GM12878 (cell line): Measurements from ENCODE around the gene TERB1. TPM values are rescaled to one million over a fixed set of nuclear protein-coding genes. Genes with fewer than 3 reads are reported as not detected.

Experiments
- ATAC-seq: fragments of 200-7000 bp; cut with Tn5 transposase; 3 replicates; pipeline ENCODE4 v1.9.1; 2020; ENCODE audit warnings: mild to moderate bottlenecking, moderate library complexity
- BruUV-seq: library from RNA; stranded (reverse); fragments of 400-500 nt; replicated peaks from 2 replicates; lab custom pipeline; 2021; lab: Mats Ljungman, UMichigan
- CTCF ChIA-PET: fragments of 300-600 bp; sonication (Branson Sonifier 250); formaldehyde crosslinking; extraction: SDS; loops from one replicate; lab custom pipeline; 2021; ENCODE audit warnings: inconsistent platforms; lab: Yijun Ruan, JAX
- POLR2A ChIA-PET: fragments of 350-600 bp; formaldehyde crosslinking; extraction: SDS; loops from one replicate; lab custom pipeline; 2021; ENCODE audit warnings: inconsistent platforms; lab: Charles Lee
- RAD21 ChIA-PET: fragments of 300-600 bp; sonication (Branson Sonifier 250); formaldehyde crosslinking; loops from one replicate; lab custom pipeline; 2023; ENCODE audit warnings: antibody characterized with exemption; ENCODE audit not compliant: unreplicated experiment; lab: Charles Lee
- SMC1A ChIA-PET: fragments of 300-600 bp; sonication (Branson Sonifier 250); formaldehyde crosslinking; loops from one replicate; lab custom pipeline; 2023; ENCODE audit not compliant: unreplicated experiment, uncharacterized antibody; lab: Charles Lee
- DNase-seq: peaks from one replicate; pipeline ENCODE4 v3.0.0-alpha.2; 2011; ENCODE audit warnings: low read depth, low spot score
- FAIRE-seq: peaks from 3 replicates; lab custom pipeline; 2011; peaks lifted over from hg19 to GRCh38; lab: Jason Lieb, UNC
- H2AFZ ChIP-seq: 2 replicates; pipeline ENCODE4 v1.6.0; 2011; ENCODE audit warnings: low read depth, low read length, control low read depth; ENCODE audit not compliant: control insufficient read depth
- H3K27ac ChIP-seq: 2 replicates; pipeline ENCODE4 v1.5.1; 2011; ENCODE audit warnings: control low read depth; ENCODE audit not compliant: control insufficient read depth, insufficient read depth
- H3K27me3 ChIP-seq, 2 experiments: replicated peaks in 1 of 2; 2 replicates each; pipeline versions ENCODE4 v1.6.0 to v1.6.1; 2011; ENCODE audit warnings: low read length in 1 of 2; ENCODE audit not compliant: control insufficient read depth in 2 of 2, insufficient read depth in 2 of 2
- H3K36me3 ChIP-seq, 2 experiments: 2 replicates each; pipeline ENCODE4 v1.5.1; 2011; ENCODE audit warnings: low read length in 1 of 2; ENCODE audit not compliant: control insufficient read depth in 2 of 2, insufficient read depth in 2 of 2
- H3K4me1 ChIP-seq: 2 replicates; pipeline ENCODE4 v1.6.1; 2011; ENCODE audit warnings: mild to moderate bottlenecking, low read length, moderate library complexity, mixed read lengths; ENCODE audit not compliant: control insufficient read depth, insufficient read depth
- H3K4me2 ChIP-seq: 2 replicates; pipeline ENCODE4 v1.6.0; 2011; ENCODE audit warnings: control low read depth; ENCODE audit not compliant: control insufficient read depth, insufficient read depth
- H3K4me3 ChIP-seq: fragments of 200-600 bp; sonication (generic); 2 replicates; pipeline ENCODE4 v1.5.1; 2016
- H3K79me2 ChIP-seq: 2 replicates; pipeline ENCODE4 v1.6.0; 2011; ENCODE audit warnings: low read length; ENCODE audit not compliant: control insufficient read depth, insufficient read depth
- H3K9ac ChIP-seq: 2 replicates; pipeline ENCODE4 v1.8.0; 2011; ENCODE audit warnings: low read length, control low read depth, mixed read lengths; ENCODE audit not compliant: control insufficient read depth, insufficient read depth
- H3K9me3 ChIP-seq: replicated peaks from 3 replicates; pipeline ENCODE4 v1.5.1; 2011; ENCODE audit warnings: mild to moderate bottlenecking, low read length; ENCODE audit not compliant: control insufficient read depth, insufficient read depth
- H4K20me1 ChIP-seq: 2 replicates; pipeline ENCODE4 v1.6.0; 2011; ENCODE audit not compliant: control insufficient read depth, insufficient read depth
- ASH2L ChIP-seq: fragments of 300-600, 200-600 bp; sonication (generic); IDR thresholded peaks from 2 replicates; pipeline ENCODE4 v1.6.1; 2017; ENCODE audit warnings: low read depth, mild to moderate bottlenecking, borderline replicate concordance
- BHLHE40 ChIP-seq, 2 experiments: fragments of 450-650 bp in 1 of 2; IDR thresholded peaks; 2 replicates each; pipeline ENCODE4 v1.6.1; 2011 to 2017; ENCODE audit warnings: low read depth in 2 of 2, borderline replicate concordance in 1 of 2, improper control_type of control experiment in 1 of 2, low read length in 1 of 2, mild to moderate bottlenecking in 1 of 2
- DPF2 ChIP-seq: fragments of 450-650 bp; IDR thresholded peaks from 2 replicates; pipeline ENCODE4 v1.6.1; 2017; ENCODE audit warnings: mild to moderate bottlenecking
- EZH2 ChIP-seq: IDR thresholded peaks from 2 replicates; pipeline ENCODE4 v1.6.1; 2012; ENCODE audit warnings: low read depth, mild to moderate bottlenecking, control low read depth, inconsistent platforms, low read length, borderline replicate concordance; ENCODE audit not compliant: control insufficient read depth
- FOXK2 ChIP-seq: fragments of 450-650 bp; IDR thresholded peaks from 2 replicates; pipeline ENCODE4 v1.6.1; 2017; ENCODE audit warnings: mild to moderate bottlenecking, moderate library complexity
- GABPA ChIP-seq: IDR thresholded peaks from 2 replicates; pipeline ENCODE4 v1.6.1; 2014; ENCODE audit warnings: antibody characterized with exemption, low read depth, mild to moderate bottlenecking, inconsistent platforms
- MTA2 ChIP-seq: fragments of 450-650 bp; IDR thresholded peaks from 2 replicates; pipeline ENCODE4 v1.6.1; 2016; ENCODE audit warnings: low read depth, mild to moderate bottlenecking, moderate library complexity
- RCOR1 ChIP-seq: conservative IDR thresholded peaks from 2 replicates; pipeline ENCODE4 v1.6.1; 2012; ENCODE audit warnings: low read depth, low read length, improper control_type of control experiment
- SIN3A ChIP-seq: IDR thresholded peaks from 2 replicates; pipeline ENCODE4 v1.6.1; 2012; ENCODE audit warnings: low read depth, low read length, improper control_type of control experiment
- SMC3 ChIP-seq: IDR thresholded peaks from 2 replicates; pipeline ENCODE4 v1.6.1; 2011; ENCODE audit warnings: low read length, improper control_type of control experiment, borderline replicate concordance
- SPI1 ChIP-seq: IDR thresholded peaks from 2 replicates; pipeline ENCODE4 v1.6.1; 2011; ENCODE audit warnings: low read depth, mild to moderate bottlenecking, low read length, moderate library complexity, borderline replicate concordance; ENCODE audit not compliant: insufficient read depth
- ZNF207 ChIP-seq: fragments of 450-650 bp; IDR thresholded peaks from 2 replicates; pipeline ENCODE4 v1.6.1; 2014; ENCODE audit warnings: antibody characterized with exemption, mild to moderate bottlenecking, borderline replicate concordance
- WGBS: methylation state at CpG from one replicate; pipeline ENCODE4 v1.1.6; 2016; ENCODE audit warnings: low lambda C conversion rate; ENCODE audit not compliant: insufficient replicate concordance, insufficient coverage; ENCODE audit errors: missing lambda C conversion rate; 5-methylcytosine and 5-hydroxymethylcytosine counted together
- in situ Hi-C: fragments of 300-500 bp; cut with MboI; formaldehyde crosslinking; loops from 9 replicates; pipeline ENCODE4 v1.14.3; 2018; ENCODE audit warnings: mixed read lengths
- intact Hi-C: fragments of 100-400 bp; cut with micrococcal nuclease; formaldehyde crosslinking; loops from one replicate; pipeline ENCODE4 v1.14.2; 2022; ENCODE audit not compliant: unreplicated experiment
- polyA plus RNA-seq, 11 experiments: library from polyadenylated mRNA; depleted of rRNA in 4 of 11; unstranded in 6 of 11; stranded (reverse) in 5 of 11; fragments of >200 nt; fragmentation: Nextera tagmentation in 4 of 11; fragmentation: Illumina TruSeq in 1 of 11; extraction: Ambion mirVana in 4 of 11; extraction: Trizol in 1 of 11; gene quantifications; 1 replicate in 1 of 11; 2 replicates in 10 of 11; pipeline versions ENCODE4 v1.2.1 to v1.2.3, GENCODE V29; 2011 to 2016; ENCODE audit warnings: inconsistent platforms in 2 of 11, missing spikeins in 2 of 11, low read depth in 1 of 11
- total RNA-seq, 4 experiments: library from RNA; depleted of rRNA in 3 of 4; stranded (reverse); fragments of >200 nt in 3 of 4; fragmentation: Illumina TruSeq in 1 of 4; extraction: Trizol in 1 of 4; gene quantifications; 2 replicates each; pipeline versions ENCODE4 v1.2.1 to v1.2.3, GENCODE V29; 2013 to 2021
- TF ChIP-seq, protein P1 (sequence below): fragments of 450-650 bp; formaldehyde crosslinking; IDR thresholded peaks from 2 replicates; pipeline ENCODE4 v1.4.0; 2022; ENCODE audit warnings: mild to moderate bottlenecking, moderate library complexity
- TF ChIP-seq, protein P2 (sequence below): IDR thresholded peaks from 2 replicates; pipeline ENCODE4 v1.6.1; 2011; ENCODE audit warnings: low read depth, low read length, improper control_type of control experiment, borderline replicate concordance
- TF ChIP-seq, protein P3 (sequence below): IDR thresholded peaks from 2 replicates; pipeline ENCODE4 v1.6.1; 2012; ENCODE audit warnings: mild to moderate bottlenecking, low read depth, low read length
- TF ChIP-seq, protein P4 (sequence below): IDR thresholded peaks from 2 replicates; pipeline ENCODE4 v1.6.1; 2012; ENCODE audit warnings: low read depth, low read length, improper control_type of control experiment

The TERB1 gene
- total and polyA plus RNA-seq, 10 of the 15 experiments (the other 5 are each of a cell fraction or from before 2014, with no cell fraction given): 0.03 to 0.10 (median 0.06) TPM; not detected in 7

DNA sequence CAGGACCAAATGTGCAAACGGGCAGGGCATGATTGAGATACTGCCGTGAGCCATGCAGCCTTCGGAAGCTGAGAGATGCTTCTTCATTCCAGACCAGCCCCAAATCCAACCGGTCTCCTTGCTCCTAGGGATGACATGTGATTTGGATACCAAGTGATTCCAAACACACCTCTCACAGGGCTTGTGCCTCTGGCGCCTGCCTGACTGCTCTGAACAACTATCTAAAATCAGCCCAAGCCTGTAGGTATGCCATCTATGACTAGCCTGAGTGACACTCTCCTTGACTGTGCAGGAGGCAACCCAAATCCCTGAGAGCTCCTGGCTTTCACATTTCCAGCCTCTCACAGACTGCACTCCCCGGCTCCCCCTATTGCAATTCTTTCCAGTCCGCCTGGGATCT is 70.3 kb downstream of the TERB1 start:
- intact Hi-C loops: no loop called here
- ChIA-PET SMC1A (interaction anchor here (1.7 kb wide), 1 partner anchor 10 kb away, joined by 4 read pairs; no protein-coding TSS in a partner anchor), CTCF (interaction anchor here (1.0 to 4.1 kb wide), 7 partner anchors 9 to 142 kb away, joined by 3 to 25 read pairs (median 7); partner anchors contain the start of gene DYNC1LI2), RAD21 (interaction anchor here (1.2 to 1.5 kb wide), 2 partner anchors 137 to 150 kb away, joined by 3 to 5 read pairs; no protein-coding TSS in a partner anchor), POLR2A (interaction anchor here (0.6 kb wide), 1 partner anchor 11 kb away, joined by 4 read pairs; no protein-coding TSS in a partner anchor)
- ATAC-seq (no peak), DNase-seq (no peak), FAIRE-seq (no peak)
- Histone ChIP-seq H3K79me2 (no peaks in the 10 kb centered on the region), H4K20me1 (no peaks in the 10 kb centered on the region; the same call in 1 of the 2 replicates), H3K9me3 (no peaks in the 10 kb centered on the region), H3K36me3 (peaks cover 22 to 40% of the 10 kb centered on the region in 2 experiments), H2AFZ (no peak overlapping the region), H3K27me3 (no peaks in the 10 kb centered on the region), H3K4me1 (no peaks in the 10 kb centered on the region), H3K4me3 (no peak overlapping the region), H3K4me2 (no peak overlapping the region), H3K9ac (no peak overlapping the region), H3K27ac (no peak overlapping the region)
- in situ Hi-C loops: no loop called here
- WGBS: 92% methylated on average over 7 of the region's 7 CpGs
- BruUV-seq: no TSS peak
- no peak for TF ChIP-seq SMC3
- TF ChIP-seq MTA2: no peak
- TF ChIP-seq ASH2L: no peak
- TF ChIP-seq, protein P1, sequence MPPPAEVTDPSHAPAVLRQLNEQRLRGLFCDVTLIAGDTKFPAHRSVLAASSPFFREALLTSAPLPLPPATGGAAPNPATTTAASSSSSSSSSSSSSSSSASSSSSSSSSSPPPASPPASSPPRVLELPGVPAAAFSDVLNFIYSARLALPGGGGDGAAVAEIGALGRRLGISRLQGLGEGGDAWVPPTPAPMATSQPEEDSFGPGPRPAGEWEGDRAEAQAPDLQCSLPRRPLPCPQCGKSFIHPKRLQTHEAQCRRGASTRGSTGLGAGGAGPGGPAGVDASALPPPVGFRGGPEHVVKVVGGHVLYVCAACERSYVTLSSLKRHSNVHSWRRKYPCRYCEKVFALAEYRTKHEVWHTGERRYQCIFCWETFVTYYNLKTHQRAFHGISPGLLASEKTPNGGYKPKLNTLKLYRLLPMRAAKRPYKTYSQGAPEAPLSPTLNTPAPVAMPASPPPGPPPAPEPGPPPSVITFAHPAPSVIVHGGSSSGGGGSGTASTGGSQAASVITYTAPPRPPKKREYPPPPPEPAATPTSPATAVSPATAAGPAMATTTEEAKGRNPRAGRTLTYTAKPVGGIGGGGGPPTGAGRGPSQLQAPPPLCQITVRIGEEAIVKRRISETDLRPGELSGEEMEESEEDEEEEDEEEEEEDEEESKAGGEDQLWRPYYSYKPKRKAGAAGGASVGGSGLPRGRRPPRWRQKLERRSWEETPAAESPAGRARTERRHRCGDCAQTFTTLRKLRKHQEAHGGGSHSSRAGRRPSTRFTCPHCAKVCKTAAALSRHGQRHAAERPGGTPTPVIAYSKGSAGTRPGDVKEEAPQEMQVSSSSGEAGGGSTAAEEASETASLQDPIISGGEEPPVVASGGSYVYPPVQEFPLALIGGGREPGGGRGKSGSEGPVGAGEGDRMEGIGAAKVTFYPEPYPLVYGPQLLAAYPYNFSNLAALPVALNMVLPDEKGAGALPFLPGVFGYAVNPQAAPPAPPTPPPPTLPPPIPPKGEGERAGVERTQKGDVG (CRISPR knock-in tag): no peak
- no peak for TF ChIP-seq DPF2
- no peak for TF ChIP-seq FOXK2
- TF ChIP-seq, protein P2, sequence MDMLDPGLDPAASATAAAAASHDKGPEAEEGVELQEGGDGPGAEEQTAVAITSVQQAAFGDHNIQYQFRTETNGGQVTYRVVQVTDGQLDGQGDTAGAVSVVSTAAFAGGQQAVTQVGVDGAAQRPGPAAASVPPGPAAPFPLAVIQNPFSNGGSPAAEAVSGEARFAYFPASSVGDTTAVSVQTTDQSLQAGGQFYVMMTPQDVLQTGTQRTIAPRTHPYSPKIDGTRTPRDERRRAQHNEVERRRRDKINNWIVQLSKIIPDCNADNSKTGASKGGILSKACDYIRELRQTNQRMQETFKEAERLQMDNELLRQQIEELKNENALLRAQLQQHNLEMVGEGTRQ: no peak
- TF ChIP-seq SPI1: no peak
- TF ChIP-seq SIN3A: no peak
- no peak for TF ChIP-seq GABPA
- TF ChIP-seq BHLHE40 (IDR thresholded peaks at IDR 0.05; ENCODE audit: borderline replicate concordance in 1 of 2, low read depth in 2 of 2, low read length in 1 of 2): no peak
- TF ChIP-seq RCOR1: no peak
- TF ChIP-seq ZNF207: no peak
- TF ChIP-seq, protein P3, sequence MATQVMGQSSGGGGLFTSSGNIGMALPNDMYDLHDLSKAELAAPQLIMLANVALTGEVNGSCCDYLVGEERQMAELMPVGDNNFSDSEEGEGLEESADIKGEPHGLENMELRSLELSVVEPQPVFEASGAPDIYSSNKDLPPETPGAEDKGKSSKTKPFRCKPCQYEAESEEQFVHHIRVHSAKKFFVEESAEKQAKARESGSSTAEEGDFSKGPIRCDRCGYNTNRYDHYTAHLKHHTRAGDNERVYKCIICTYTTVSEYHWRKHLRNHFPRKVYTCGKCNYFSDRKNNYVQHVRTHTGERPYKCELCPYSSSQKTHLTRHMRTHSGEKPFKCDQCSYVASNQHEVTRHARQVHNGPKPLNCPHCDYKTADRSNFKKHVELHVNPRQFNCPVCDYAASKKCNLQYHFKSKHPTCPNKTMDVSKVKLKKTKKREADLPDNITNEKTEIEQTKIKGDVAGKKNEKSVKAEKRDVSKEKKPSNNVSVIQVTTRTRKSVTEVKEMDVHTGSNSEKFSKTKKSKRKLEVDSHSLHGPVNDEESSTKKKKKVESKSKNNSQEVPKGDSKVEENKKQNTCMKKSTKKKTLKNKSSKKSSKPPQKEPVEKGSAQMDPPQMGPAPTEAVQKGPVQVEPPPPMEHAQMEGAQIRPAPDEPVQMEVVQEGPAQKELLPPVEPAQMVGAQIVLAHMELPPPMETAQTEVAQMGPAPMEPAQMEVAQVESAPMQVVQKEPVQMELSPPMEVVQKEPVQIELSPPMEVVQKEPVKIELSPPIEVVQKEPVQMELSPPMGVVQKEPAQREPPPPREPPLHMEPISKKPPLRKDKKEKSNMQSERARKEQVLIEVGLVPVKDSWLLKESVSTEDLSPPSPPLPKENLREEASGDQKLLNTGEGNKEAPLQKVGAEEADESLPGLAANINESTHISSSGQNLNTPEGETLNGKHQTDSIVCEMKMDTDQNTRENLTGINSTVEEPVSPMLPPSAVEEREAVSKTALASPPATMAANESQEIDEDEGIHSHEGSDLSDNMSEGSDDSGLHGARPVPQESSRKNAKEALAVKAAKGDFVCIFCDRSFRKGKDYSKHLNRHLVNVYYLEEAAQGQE: no peak
- no peak for TF ChIP-seq EZH2
- TF ChIP-seq, protein P4, sequence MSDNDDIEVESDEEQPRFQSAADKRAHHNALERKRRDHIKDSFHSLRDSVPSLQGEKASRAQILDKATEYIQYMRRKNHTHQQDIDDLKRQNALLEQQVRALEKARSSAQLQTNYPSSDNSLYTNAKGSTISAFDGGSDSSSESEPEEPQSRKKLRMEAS: no peak
